ENCODE data around the gene UCK2.

UCK2 gene

GRCh38 chr1:165855010-165855838 lies 27.8 kb downstream of the UCK2 start:
- no peak for DNase-seq (ENCODE audit: low spot score)

GRCh38 chr1:165856021-165856420 lies 28.6 kb downstream of the UCK2 start:
- DNase-seq (ENCODE audit: low spot score), result no peak

GRCh38 chr1:165856606-165857005 lies 29.2 kb downstream of the UCK2 start:
- no peak for DNase-seq (ENCODE audit: low spot score)

- DNase-seq (ENCODE audit: low spot score), result no peak
These were observed 29.8 kb downstream of the UCK2 start for GRCh38 chr1:165857046-165857801.

- no peak for DNase-seq (ENCODE audit: low spot score)
These were observed 31.0 kb downstream of the UCK2 start for GRCh38 chr1:165858364-165858823.

- DNase-seq (ENCODE audit: low spot score), result no peak
These were observed 31.8 kb downstream of the UCK2 start for GRCh38 chr1:165858967-165859845.

GRCh38 chr1:165860065-165860464 lies 32.7 kb downstream of the UCK2 start:
- no peak for DNase-seq (ENCODE audit: low spot score)

GRCh38 chr1:165861911-165862310 lies 34.5 kb downstream of the UCK2 start:
- no peak for DNase-seq (ENCODE audit: low spot score)

GRCh38 chr1:165862448-165862847 lies 35.0 kb downstream of the UCK2 start:
- no peak for DNase-seq (ENCODE audit: low spot score)

GRCh38 chr1:165863346-165863745 lies 35.9 kb downstream of the UCK2 start:
- DNase-seq (ENCODE audit: low spot score), result no peak

GRCh38 chr1:165865633-165866340 lies 38.4 kb downstream of the UCK2 start:
- no peak for DNase-seq (ENCODE audit: low spot score)

GRCh38 chr1:165869343-165869742 lies 41.9 kb downstream of the UCK2 start:
- no peak for DNase-seq (ENCODE audit: low spot score)

GRCh38 chr1:165871311-165872067 lies 44.1 kb downstream of the UCK2 start:
- peak; percentile 56 for DNase-seq (ENCODE audit: low spot score)

GRCh38 chr1:165873481-165873880 lies 46.1 kb downstream of the UCK2 start:
- no peak for DNase-seq (ENCODE audit: low spot score)

GRCh38 chr1:165874643-165875042 lies 47.2 kb downstream of the UCK2 start:
- no peak for DNase-seq (ENCODE audit: low spot score)

- DNase-seq (ENCODE audit: low spot score), result no peak
These were observed 47.8 kb downstream of the UCK2 start for GRCh38 chr1:165875171-165875570.

GRCh38 chr1:165875604-165876003 lies 48.2 kb downstream of the UCK2 start:
- DNase-seq (ENCODE audit: low spot score), result no peak

GRCh38 chr1:165876121-165876520 lies 48.7 kb downstream of the UCK2 start:
- no peak for DNase-seq (ENCODE audit: low spot score)

GRCh38 chr1:165877411-165877810 lies 50.0 kb downstream of the UCK2 start:
- no peak for DNase-seq (ENCODE audit: low spot score)

- DNase-seq (ENCODE audit: low spot score), result no peak
These were observed 50.6 kb downstream of the UCK2 start for GRCh38 chr1:165877940-165878556.

Data from CD4-positive, alpha-beta T cell treated with Interleukin-6 at 100 ng/mL for 8 hours (primary cell).